Ovary (tissue), 10 donors: ENCODE data around the gene IGFL3. TPM values are rescaled to one million over a fixed set of nuclear protein-coding genes. Genes with fewer than 3 reads are reported as not detected.
"Not testable (repeated sequence)": the region's sequence is repeated elsewhere in the genome, so short reads cannot be mapped to it uniquely, and the experiment has no call there.

Experiments
- DNase-seq, 5 donors: peaks; one replicate each; pipeline ENCODE4 v3.0.0-alpha.2; 2019 to 2020
- H3K27ac ChIP-seq, 2 donors: fragments of 200-600 bp; one replicate each; pipeline versions ENCODE4 v1.5.1 to v1.8.0; 2019 to 2022
- H3K27me3 ChIP-seq: fragments of 200-600 bp; one replicate; pipeline ENCODE4 v1.8.0; 2022
- H3K36me3 ChIP-seq: fragments of 200-600 bp; sonication (generic); one replicate; pipeline ENCODE4 v1.5.1; 2019
- H3K4me1 ChIP-seq: one replicate; pipeline ENCODE4 v1.8.1; 2013; ENCODE audit warnings: mild to moderate bottlenecking, moderate library complexity; ENCODE audit not compliant: insufficient read depth
- H3K4me3 ChIP-seq: fragments of 200-600 bp; sonication (generic); one replicate; pipeline ENCODE4 v1.5.1; 2017
- H3K9me3 ChIP-seq, 2 donors: fragments of 200-600 bp in 1 of 2; sonication (generic) in 1 of 2; one replicate each; pipeline versions ENCODE4 v1.5.1 to v1.8.1; 2013 to 2019; ENCODE audit warnings: mild to moderate bottlenecking in 1 of 2, moderate library complexity in 1 of 2
- CTCF ChIP-seq, 3 donors: fragments of 450-650 bp in 2 of 3; fragments of 200-600 bp in 1 of 3; IDR thresholded peaks; one replicate each; pipeline versions ENCODE4 v1.5.1 to v1.8.0; 2016 to 2022; ENCODE audit warnings: antibody characterized with exemption in 3 of 3, mild to moderate bottlenecking in 1 of 3
- EP300 ChIP-seq: sonication (generic); formaldehyde crosslinking; IDR thresholded peaks from one replicate; pipeline ENCODE4 v1.6.1; 2017; ENCODE audit warnings: antibody characterized with exemption
- POLR2A ChIP-seq: fragments of 450-650 bp; IDR thresholded peaks from one replicate; pipeline ENCODE4 v1.6.1; 2017; ENCODE audit warnings: antibody characterized with exemption, mild to moderate bottlenecking, moderate library complexity
- WGBS, 3 donors: extraction: QIAGEN DNeasy Blood & Tissue Kit in 1 of 3; methylation state at CpG; one replicate each; pipeline versions ENCODE4 v1.1.5 to v1.1.7; 2013 to 2017; 5-methylcytosine and 5-hydroxymethylcytosine counted together
- intact Hi-C, 4 donors: fragments of 100-400 bp; cut with DNase I; formaldehyde crosslinking; loops; one replicate each; pipeline versions ENCODE4 v1.11.0 to v1.15.1; 2022 to 2023
- long read RNA-seq, 3 donors: library from polyadenylated mRNA in 2 of 3; unstranded in 2 of 3; transcript quantifications; one replicate each; pipeline ENCODE4 v2.0.0 and lab custom pipeline, GENCODE V29; 2021 to 2026
- polyA plus RNA-seq, 2 donors: library from polyadenylated mRNA; stranded (reverse); fragments of 200-250 nt in 1 of 2; fragments of 350-450 nt in 1 of 2; fragmentation: Illumina TruSeq in 1 of 2; extraction: RNeasy Lipid Tissue Mini Kit (QIAGEN cat#74804) in 1 of 2; gene quantifications; one replicate each; pipeline ENCODE4 v1.2.3, GENCODE V29; 2013 to 2014
- total RNA-seq, 7 donors: library from RNA; depleted of rRNA in 2 of 7; stranded (reverse); fragments of >200 nt in 2 of 7; fragmentation: NEBNext Ultra II Directional in 3 of 7; extraction: Animal tissue kit (Norgen Biotek cat#: 25700) in 3 of 7; gene quantifications; one replicate each; pipeline versions ENCODE4 v1.1.0 to v1.2.4, GENCODE V29; 2016 to 2023
- donor health status: DM: no; HTN: no; CAD: no; lungs with moderate emphysema.
- donor health status: DM: no; HTN: no; CAD: no.
- donor health status: Bipolar disorder and iron deficiency.
- donor health status: DM: yes; HTN: yes; CAD: no.
- donor health status: DM: no; HTN: no; CAD: no.
- donor health status: DM: yes; HTN: yes; CAD: no.

IGFL3 gene
- not detected for total RNA-seq
- not detected for polyA plus RNA-seq
- long read RNA-seq, donor 1: 0 reads
- long read RNA-seq, donor 2: 0 reads
- long read RNA-seq, donor 3: 0 reads

- no peak for DNase-seq
- H3K9me3 ChIP-seq: peaks cover 0 to 4% of the 10 kb centered on the region in 2 donors
- intact Hi-C loops: no loop called here
- WGBS, 3 donors: 81 to 93% (median 92%) methylated on average over 5 of the region's 5 CpGs
- no peak within 1 kb of the TSS for H3K27ac ChIP-seq
- no peaks in the 10 kb centered on the region for H3K36me3 ChIP-seq
- no peaks in the 10 kb centered on the region for H3K27me3 ChIP-seq
- no peak for TF ChIP-seq EP300
- TF ChIP-seq CTCF (IDR thresholded peaks at IDR 0.05): no peak
- TF ChIP-seq POLR2A: no peak
- peaks cover 5% of the 10 kb centered on the region for H3K4me1 ChIP-seq
- no peak within 1 kb of the TSS for H3K4me3 ChIP-seq
Measured at GRCh38 chr19:46124638-46125115, at the start of gene IGFL3. IGFL3 (minus strand) TSS chr19:46124688; CDS start chr19:46124649, 39 bp downstream.

GRCh38 chr19:46173886-46174480, 49.5 kb upstream of the IGFL3 start:
- TF ChIP-seq POLR2A (no peak), CTCF (IDR thresholded peaks at IDR 0.05) (no peak), EP300 (no peak)
- H3K4me3 ChIP-seq: no peak overlapping the region
- no peak for DNase-seq
- H3K36me3 ChIP-seq: no peaks in the 10 kb centered on the region
- H3K27me3 ChIP-seq: no peaks in the 10 kb centered on the region
- no peaks in the 10 kb centered on the region for H3K4me1 ChIP-seq
- 69 to 80% (median 77%) methylated on average over 8 of the region's 8 CpGs for WGBS, 3 donors
- intact Hi-C loops: no loop called here
- H3K9me3 ChIP-seq: no peaks in the 10 kb centered on the region
- H3K27ac ChIP-seq: no peak overlapping the region

GRCh38 chr19:46162731-46163130, 38.2 kb upstream of the IGFL3 start:
- H3K27me3 ChIP-seq: no peaks in the 10 kb centered on the region
- no peaks in the 10 kb centered on the region for H3K4me1 ChIP-seq
- intact Hi-C loops: no loop called here
- TF ChIP-seq EP300 (no peak), POLR2A (no peak), CTCF (IDR thresholded peaks at IDR 0.05) (no peak)
- H3K27ac ChIP-seq: no peak overlapping the region
- no peaks in the 10 kb centered on the region for H3K36me3 ChIP-seq
- H3K9me3 ChIP-seq: no peaks in the 10 kb centered on the region
- DNase-seq: no peak
- H3K4me3 ChIP-seq: no peak overlapping the region
- 52 to 66% (median 63%) methylated on average over 3 of the region's 3 CpGs for WGBS, 3 donors

GRCh38 chr19:46161642-46162257, 37.3 kb upstream of the IGFL3 start:
- H3K4me3 ChIP-seq, DNase-seq, H3K36me3 ChIP-seq, intact Hi-C loops, H3K9me3 ChIP-seq, H3K27ac ChIP-seq, H3K4me1 ChIP-seq, H3K27me3 ChIP-seq: not testable (repeated sequence)
- 47 to 67% (median 66%) methylated on average over 2 of the region's 2 CpGs for WGBS, 3 donors

GRCh38 chr19:46160233-46160775, 35.8 kb upstream of the IGFL3 start:
- TF ChIP-seq EP300 (no peak), CTCF (IDR thresholded peaks at IDR 0.05) (no peak), POLR2A (no peak)
- no peak for DNase-seq
- Histone ChIP-seq H3K27me3 (no peaks in the 10 kb centered on the region), H3K9me3 (no peaks in the 10 kb centered on the region), H3K36me3 (no peaks in the 10 kb centered on the region), H3K4me3 (no peak overlapping the region), H3K27ac (no peak overlapping the region), H3K4me1 (no peaks in the 10 kb centered on the region)
- 93 to 98% (median 97%) methylated on average over 7 of the region's 7 CpGs for WGBS, 3 donors
- intact Hi-C loops: no loop called here
